ENCODE data around the gene ZNF586.
"Not testable (repeated sequence)": the region's sequence is repeated elsewhere in the genome, so short reads cannot be mapped to it uniquely, and the experiment has no call there.

Gene ZNF586

GRCh38 chr19:57812975-57813820 lies 43.7 kb downstream of the ZNF586 start:
- POLR2A ChIA-PET = interaction anchor here (1.0 to 2.0 kb wide), 3 partner anchors 13 to 32 kb away, joined by 3 to 6 read pairs (median 5); no protein-coding TSS in a partner anchor
- TF ChIP-seq, protein P1, sequence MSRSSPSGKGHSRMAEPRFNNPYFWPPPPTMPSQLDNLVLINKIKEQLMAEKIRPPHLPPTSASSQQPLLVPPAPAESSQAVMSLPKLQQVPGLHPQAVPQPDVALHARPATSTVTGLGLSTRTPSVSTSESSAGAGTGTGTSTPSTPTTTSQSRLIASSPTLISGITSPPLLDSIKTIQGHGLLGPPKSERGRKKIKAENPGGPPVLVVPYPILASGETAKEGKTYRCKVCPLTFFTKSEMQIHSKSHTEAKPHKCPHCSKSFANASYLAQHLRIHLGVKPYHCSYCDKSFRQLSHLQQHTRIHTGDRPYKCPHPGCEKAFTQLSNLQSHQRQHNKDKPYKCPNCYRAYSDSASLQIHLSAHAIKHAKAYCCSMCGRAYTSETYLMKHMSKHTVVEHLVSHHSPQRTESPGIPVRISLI (tag by site-specific recombination; IDR thresholded peaks at IDR 0.05) = peak; percentile 48; the same call in 1 of the 2 replicates
- TF ChIP-seq, protein P2, sequence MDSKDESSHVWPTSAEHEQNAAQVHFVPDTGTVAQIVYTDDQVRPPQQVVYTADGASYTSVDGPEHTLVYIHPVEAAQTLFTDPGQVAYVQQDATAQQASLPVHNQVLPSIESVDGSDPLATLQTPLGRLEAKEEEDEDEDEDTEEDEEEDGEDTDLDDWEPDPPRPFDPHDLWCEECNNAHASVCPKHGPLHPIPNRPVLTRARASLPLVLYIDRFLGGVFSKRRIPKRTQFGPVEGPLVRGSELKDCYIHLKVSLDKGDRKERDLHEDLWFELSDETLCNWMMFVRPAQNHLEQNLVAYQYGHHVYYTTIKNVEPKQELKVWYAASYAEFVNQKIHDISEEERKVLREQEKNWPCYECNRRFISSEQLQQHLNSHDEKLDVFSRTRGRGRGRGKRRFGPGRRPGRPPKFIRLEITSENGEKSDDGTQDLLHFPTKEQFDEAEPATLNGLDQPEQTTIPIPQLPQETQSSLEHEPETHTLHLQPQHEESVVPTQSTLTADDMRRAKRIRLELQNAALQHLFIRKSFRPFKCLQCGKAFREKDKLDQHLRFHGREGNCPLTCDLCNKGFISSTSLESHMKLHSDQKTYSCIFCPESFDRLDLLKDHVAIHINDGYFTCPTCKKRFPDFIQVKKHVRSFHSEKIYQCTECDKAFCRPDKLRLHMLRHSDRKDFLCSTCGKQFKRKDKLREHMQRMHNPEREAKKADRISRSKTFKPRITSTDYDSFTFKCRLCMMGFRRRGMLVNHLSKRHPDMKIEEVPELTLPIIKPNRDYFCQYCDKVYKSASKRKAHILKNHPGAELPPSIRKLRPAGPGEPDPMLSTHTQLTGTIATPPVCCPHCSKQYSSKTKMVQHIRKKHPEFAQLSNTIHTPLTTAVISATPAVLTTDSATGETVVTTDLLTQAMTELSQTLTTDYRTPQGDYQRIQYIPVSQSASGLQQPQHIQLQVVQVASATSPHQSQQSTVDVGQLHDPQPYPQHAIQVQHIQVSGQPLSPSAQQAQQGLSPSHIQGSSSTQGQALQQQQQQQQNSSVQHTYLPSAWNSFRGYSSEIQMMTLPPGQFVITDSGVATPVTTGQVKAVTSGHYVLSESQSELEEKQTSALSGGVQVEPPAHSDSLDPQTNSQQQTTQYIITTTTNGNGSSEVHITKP (tag by site-specific recombination; IDR thresholded peaks at IDR 0.05) = peak; percentile 73
- 0 out of 2 replicates have a peak, but pooled peaks have one; percentile 15 for TF ChIP-seq ZBTB17 (tag by site-specific recombination; IDR thresholded peaks at IDR 0.05)
- H3K4me1 ChIP-seq (ENCODE audit: control insufficient read depth, insufficient read depth, low read length); H3K27ac ChIP-seq (ENCODE audit: extremely low read depth, low read depth, low read length); CTCF ChIA-PET; H3K9me3 ChIP-seq (ENCODE audit: control insufficient read depth, insufficient read depth, low read depth, low read length): not testable (repeated sequence)
- peak overlapping the region; percentile 87; the same call in 1 of the 2 replicates for H3K4me3 ChIP-seq (ENCODE audit: low read depth, low read length)
- H3K36me3 ChIP-seq (ENCODE audit: control insufficient read depth in 2 of 2, insufficient read depth in 1 of 2, low read length in 2 of 2) = peaks cover 26 to 32% of the 10 kb centered on the region in 2 experiments

- H3K27ac ChIP-seq (ENCODE audit: extremely low read depth, low read depth, low read length) = peak overlapping the region; percentile 74; the same call in 1 of the 2 replicates
- H3K36me3 ChIP-seq (ENCODE audit: control insufficient read depth in 2 of 2, insufficient read depth in 1 of 2, low read length in 2 of 2) = peaks cover 25% of the 10 kb centered on the region in 2 experiments
- H3K4me1 ChIP-seq (ENCODE audit: control insufficient read depth, insufficient read depth, low read length) = no peaks in the 10 kb centered on the region
- ChIA-PET POLR2A (interaction anchor here (1.1 to 2.0 kb wide), 4 partner anchors 13 to 41 kb away, joined by 3 to 6 read pairs (median 4); no protein-coding TSS in a partner anchor), CTCF (no interaction called here)
- H3K9me3 ChIP-seq (ENCODE audit: control insufficient read depth, insufficient read depth, low read depth, low read length) = no peaks in the 10 kb centered on the region
- TF ChIP-seq, protein P3, sequence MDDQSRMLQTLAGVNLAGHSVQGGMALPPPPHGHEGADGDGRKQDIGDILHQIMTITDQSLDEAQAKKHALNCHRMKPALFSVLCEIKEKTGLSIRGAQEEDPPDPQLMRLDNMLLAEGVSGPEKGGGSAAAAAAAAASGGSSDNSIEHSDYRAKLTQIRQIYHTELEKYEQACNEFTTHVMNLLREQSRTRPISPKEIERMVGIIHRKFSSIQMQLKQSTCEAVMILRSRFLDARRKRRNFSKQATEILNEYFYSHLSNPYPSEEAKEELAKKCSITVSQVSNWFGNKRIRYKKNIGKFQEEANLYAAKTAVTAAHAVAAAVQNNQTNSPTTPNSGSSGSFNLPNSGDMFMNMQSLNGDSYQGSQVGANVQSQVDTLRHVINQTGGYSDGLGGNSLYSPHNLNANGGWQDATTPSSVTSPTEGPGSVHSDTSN (CRISPR knock-in tag; IDR thresholded peaks at IDR 0.05) = no peak
- TF ChIP-seq ZNF624 (tag by site-specific recombination; IDR thresholded peaks at IDR 0.05) = no peak
- no peak for TF ChIP-seq BCL11B (tag by site-specific recombination; IDR thresholded peaks at IDR 0.05; ENCODE audit: low read depth)
- TF ChIP-seq SCRT1 (tag by site-specific recombination; IDR thresholded peaks at IDR 0.05; ENCODE audit: borderline replicate concordance) = peak; percentile 29; the same call in 1 of the 2 replicates
- no peak for TF ChIP-seq ZNF112 (tag by site-specific recombination; IDR thresholded peaks at IDR 0.05)
- TF ChIP-seq ZNF311 (tag by site-specific recombination; IDR thresholded peaks at IDR 0.05; ENCODE audit: borderline replicate concordance) = no peak
- no peak for TF ChIP-seq ZNF544 (tag by site-specific recombination; IDR thresholded peaks at IDR 0.05)
- peak overlapping the region; percentile 87 for H3K4me3 ChIP-seq (ENCODE audit: low read depth, low read length)
Observed at GRCh38 chr19:57813919-57814504, 44.5 kb downstream of the ZNF586 start.

GRCh38 chr19:57814505-57815246 lies 45.2 kb downstream of the ZNF586 start, which contains the start of gene ZNF552:
Gene ZNF552, minus strand, starts transcription at chr19:57814913. Its CDS starts 170 bp downstream, at chr19:57814743.
- peak within 1 kb of the TSS; percentile 74; the same call in 1 of the 2 replicates for H3K27ac ChIP-seq (ENCODE audit: extremely low read depth, low read depth, low read length)
- TF ChIP-seq, protein P4, sequence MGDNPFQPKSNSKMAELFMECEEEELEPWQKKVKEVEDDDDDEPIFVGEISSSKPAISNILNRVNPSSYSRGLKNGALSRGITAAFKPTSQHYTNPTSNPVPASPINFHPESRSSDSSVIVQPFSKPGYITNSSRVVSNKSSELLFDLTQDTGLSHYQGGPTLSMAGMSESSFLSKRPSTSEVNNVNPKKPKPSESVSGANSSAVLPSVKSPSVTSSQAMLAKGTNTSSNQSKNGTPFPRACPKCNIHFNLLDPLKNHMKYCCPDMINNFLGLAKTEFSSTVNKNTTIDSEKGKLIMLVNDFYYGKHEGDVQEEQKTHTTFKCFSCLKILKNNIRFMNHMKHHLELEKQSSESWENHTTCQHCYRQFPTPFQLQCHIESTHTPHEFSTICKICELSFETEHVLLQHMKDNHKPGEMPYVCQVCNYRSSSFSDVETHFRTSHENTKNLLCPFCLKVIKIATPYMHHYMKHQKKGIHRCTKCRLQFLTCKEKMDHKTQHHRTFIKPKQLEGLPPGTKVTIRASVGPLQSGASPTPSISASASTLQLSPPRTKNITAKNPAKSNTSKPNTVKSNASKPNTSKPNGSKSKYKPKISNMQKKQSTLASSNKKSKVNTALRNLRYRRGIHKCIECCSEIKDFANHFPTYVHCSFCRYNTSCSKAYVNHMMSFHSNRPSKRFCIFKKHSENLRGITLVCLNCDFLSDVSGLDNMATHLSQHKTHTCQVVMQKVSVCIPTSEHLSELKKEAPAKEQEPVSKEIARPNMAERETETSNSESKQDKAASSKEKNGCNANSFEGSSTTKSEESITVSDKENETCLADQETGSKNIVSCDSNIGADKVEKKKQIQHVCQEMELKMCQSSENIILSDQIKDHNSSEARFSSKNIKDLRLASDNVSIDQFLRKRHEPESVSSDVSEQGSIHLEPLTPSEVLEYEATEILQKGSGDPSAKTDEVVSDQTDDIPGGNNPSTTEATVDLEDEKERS (tag by site-specific recombination; IDR thresholded peaks at IDR 0.05) = no peak
- TF ChIP-seq BCL11A (tag by site-specific recombination; IDR thresholded peaks at IDR 0.05; ENCODE audit: low read depth) (no peak), AEBP2 (tag by site-specific recombination; IDR thresholded peaks at IDR 0.05; ENCODE audit: borderline replicate concordance) (no peak), ZNF768 (tag by site-specific recombination; IDR thresholded peaks at IDR 0.05) (0 out of 2 replicates have a peak, but pooled peaks have one; percentile 2), REPIN1 (tag by site-specific recombination; IDR thresholded peaks at IDR 0.05; ENCODE audit: low read depth) (peak; percentile 21; the same call in 1 of the 2 replicates)

More at GRCh38 chr19:57814505-57815246, 45.2 kb downstream of the ZNF586 start, which contains the start of gene ZNF552:
- Histone ChIP-seq H3K4me1 (ENCODE audit: control insufficient read depth, insufficient read depth, low read length) (no peaks in the 10 kb centered on the region), H3K9me3 (ENCODE audit: control insufficient read depth, insufficient read depth, low read depth, low read length) (no peaks in the 10 kb centered on the region), H3K36me3 (ENCODE audit: control insufficient read depth in 2 of 2, insufficient read depth in 1 of 2, low read length in 2 of 2) (peaks cover 19% of the 10 kb centered on the region in 2 experiments), H3K4me3 (ENCODE audit: low read depth, low read length) (peak within 1 kb of the TSS; percentile 87)
- POLR2A ChIA-PET = interaction anchor here (0.6 to 2.0 kb wide), 18 partner anchors 10 to 451 kb away, joined by 3 to 11 read pairs (median 4); partner anchors contain the start of genes TRAPPC2B, ZNF274, ZNF417 and ZNF547
- CTCF ChIA-PET = interaction anchor here (0.7 kb wide), 1 partner anchor 13 kb away, joined by 3 read pairs; no protein-coding TSS in a partner anchor

All from HEK293 (cell line).